CD4-positive, alpha-beta T cell treated with Interleukin-10 for 1 hour (primary cell): ENCODE results near the gene SUPT3H.
"Not testable (repeated sequence)": the region's sequence is repeated elsewhere in the genome, so short reads cannot be mapped to it uniquely, and the experiment has no call there.

ENCODE experiments used
- DNase-seq: peaks from one replicate; pipeline ENCODE4 v3.0.0-alpha.2; 2020

SUPT3H gene

GRCh38 chr6:44868335-44868668 lies 509.4 kb downstream of the SUPT3H start:
- DNase-seq = no peak

GRCh38 chr6:44867571-44868334 lies 510.0 kb downstream of the SUPT3H start:
- no peak for DNase-seq

GRCh38 chr6:44865184-44865583 lies 512.5 kb downstream of the SUPT3H start:
- DNase-seq = not testable (repeated sequence)

GRCh38 chr6:44859901-44860410 lies 517.8 kb downstream of the SUPT3H start:
- DNase-seq = no peak

GRCh38 chr6:44858998-44859397 lies 518.7 kb downstream of the SUPT3H start:
- peak; percentile 17 for DNase-seq

GRCh38 chr6:44856479-44856878 lies 521.3 kb downstream of the SUPT3H start:
- DNase-seq = no peak

GRCh38 chr6:44855562-44856411 lies 521.9 kb downstream of the SUPT3H start:
- DNase-seq = no peak

- no peak for DNase-seq
These were observed 522.9 kb downstream of the SUPT3H start for GRCh38 chr6:44854712-44855443.

- no peak for DNase-seq
These were observed 526.6 kb downstream of the SUPT3H start for GRCh38 chr6:44851176-44851575.

GRCh38 chr6:44850312-44850711 lies 527.4 kb downstream of the SUPT3H start:
- DNase-seq = no peak

GRCh38 chr6:44849806-44850205 lies 527.9 kb downstream of the SUPT3H start:
- DNase-seq = no peak

GRCh38 chr6:44843734-44844133 lies 534.0 kb downstream of the SUPT3H start:
- no peak for DNase-seq

GRCh38 chr6:44842616-44843015 lies 535.1 kb downstream of the SUPT3H start:
- no peak for DNase-seq

GRCh38 chr6:44841829-44842228 lies 535.9 kb downstream of the SUPT3H start:
- DNase-seq = no peak

- no peak for DNase-seq
These were observed 540.0 kb downstream of the SUPT3H start for GRCh38 chr6:44837741-44838140.

- DNase-seq = no peak
These were observed 540.5 kb downstream of the SUPT3H start for GRCh38 chr6:44837255-44837654.

- no peak for DNase-seq
These were observed 544.5 kb downstream of the SUPT3H start for GRCh38 chr6:44833248-44833647.

- no peak for DNase-seq
These were observed 546.6 kb downstream of the SUPT3H start for GRCh38 chr6:44831002-44831610.

- peak; percentile 12 for DNase-seq
These were observed 547.9 kb downstream of the SUPT3H start for GRCh38 chr6:44829836-44830235.

- no peak for DNase-seq
These were observed 549.0 kb downstream of the SUPT3H start for GRCh38 chr6:44828780-44829179.

GRCh38 chr6:44826025-44826676 lies 551.6 kb downstream of the SUPT3H start:
- no peak for DNase-seq

GRCh38 chr6:44825273-44825672 lies 552.5 kb downstream of the SUPT3H start:
- no peak for DNase-seq
